ENCODE data around the gene LPAR1.

GRCh38 chr9:110935829-110936228 is 102.4 kb downstream of the LPAR1 start:
- TF ChIP-seq CTCF (IDR thresholded peaks at IDR 0.05) (no peak), POLR2AphosphoS5 (IDR thresholded peaks at IDR 0.05; ENCODE audit: low read depth, low read length) (no peak)

Data from Panc1 (cell line).